TTC549 (cell line): ENCODE measurements around the gene MRPS9.

Experiments used
- FAIRE-seq: peaks from 2 replicates; lab custom pipeline; 2012; peaks lifted over from hg19 to GRCh38; lab: Jason Lieb, UNC

Gene MRPS9

GRCh38 chr2:105080461-105080860 lies 42.6 kb downstream of the MRPS9 start:
- FAIRE-seq = no peak

DNA sequence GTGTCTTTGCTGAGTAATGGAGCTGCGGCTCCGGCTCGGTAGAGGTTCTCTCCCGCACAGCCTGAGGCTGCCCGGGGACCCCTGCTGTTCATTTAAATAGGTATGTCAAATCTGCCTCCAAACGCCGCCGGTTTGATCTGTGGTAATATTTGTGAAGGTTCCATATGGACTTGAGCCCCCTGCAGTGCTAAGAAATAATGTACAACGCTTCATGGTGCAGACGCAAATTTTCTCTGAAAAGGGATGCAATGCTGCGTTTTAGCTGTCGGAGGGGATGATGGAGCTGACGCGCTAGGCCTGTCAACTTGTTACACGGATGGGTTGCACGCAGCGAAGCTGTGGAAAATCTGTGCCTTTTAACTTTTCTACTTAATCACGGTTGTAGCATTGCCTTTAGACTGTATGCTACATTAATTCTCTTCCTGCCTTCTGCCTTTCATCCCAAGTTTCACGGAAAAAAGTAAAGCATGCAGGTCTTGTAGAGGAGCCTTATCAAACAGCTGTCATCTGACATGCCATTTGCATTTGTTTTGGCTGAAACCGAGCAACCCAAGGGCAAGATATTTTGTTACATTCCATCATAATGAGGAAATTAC lies 43.2 kb downstream of the MRPS9 start:
- FAIRE-seq = no peak

DNA sequence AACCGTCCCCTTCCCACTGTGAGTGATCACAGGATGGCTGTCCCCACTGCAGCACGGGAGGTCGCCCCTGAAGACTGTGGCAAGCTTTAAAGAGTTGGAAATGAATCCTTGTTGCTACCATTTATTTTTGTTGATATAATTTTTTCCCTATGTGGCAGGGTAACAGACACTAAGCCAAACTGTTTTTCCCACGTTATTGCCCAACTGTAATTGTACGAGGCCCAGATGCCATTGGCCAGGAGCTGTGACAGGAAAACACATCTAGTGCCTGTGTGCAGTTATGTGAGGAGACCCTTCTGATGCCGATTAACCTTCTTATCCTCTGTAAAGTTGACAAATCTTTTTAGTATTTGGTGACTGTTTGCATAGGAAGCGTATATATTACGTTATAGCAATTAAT lies 44.2 kb downstream of the MRPS9 start:
- FAIRE-seq = no peak

DNA sequence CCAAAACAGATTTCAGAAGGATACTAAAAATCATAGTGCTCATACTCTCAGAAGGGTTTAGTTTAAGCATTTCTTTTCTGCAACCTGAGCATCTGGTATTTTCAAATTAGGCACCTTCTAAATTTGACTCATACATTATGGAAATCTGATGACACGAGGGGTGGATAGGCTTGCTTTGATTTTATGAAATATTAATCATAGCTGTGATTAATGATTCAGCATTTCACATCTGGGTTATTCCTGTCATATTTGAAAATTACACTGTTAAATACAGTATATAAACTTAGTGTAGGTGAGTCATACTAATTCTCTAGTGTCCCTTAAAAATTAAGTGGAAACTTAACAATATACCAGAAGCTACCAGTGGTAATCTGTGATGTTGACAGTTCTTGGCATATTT lies 47.7 kb downstream of the MRPS9 start:
- FAIRE-seq = no peak

GRCh38 chr2:105087273-105087672 lies 49.4 kb downstream of the MRPS9 start:
- FAIRE-seq = no peak

GRCh38 chr2:105090091-105090490 lies 52.2 kb downstream of the MRPS9 start:
- no peak for FAIRE-seq

DNA sequence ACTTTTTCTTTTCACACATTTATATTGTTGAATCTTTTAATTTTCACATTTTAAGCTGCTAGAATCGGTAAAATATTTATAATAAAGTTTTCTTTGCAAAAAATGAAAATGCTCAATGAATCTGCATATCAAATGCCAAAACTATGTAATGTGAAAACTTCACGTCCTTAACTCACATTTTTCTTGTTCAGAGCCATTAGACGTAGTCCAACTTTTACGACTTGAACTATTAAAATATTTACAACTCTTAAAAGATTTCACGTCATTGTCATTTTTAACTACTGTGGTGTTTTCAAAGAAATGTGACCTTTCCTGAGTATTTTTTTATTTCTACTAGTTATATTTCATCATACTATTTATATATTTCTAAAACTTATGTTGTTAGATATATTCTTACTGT lies 54.9 kb downstream of the MRPS9 start:
- peak; percentile 36 for FAIRE-seq

GRCh38 chr2:105099153-105099552 lies 61.3 kb downstream of the MRPS9 start:
- no peak for FAIRE-seq

DNA sequence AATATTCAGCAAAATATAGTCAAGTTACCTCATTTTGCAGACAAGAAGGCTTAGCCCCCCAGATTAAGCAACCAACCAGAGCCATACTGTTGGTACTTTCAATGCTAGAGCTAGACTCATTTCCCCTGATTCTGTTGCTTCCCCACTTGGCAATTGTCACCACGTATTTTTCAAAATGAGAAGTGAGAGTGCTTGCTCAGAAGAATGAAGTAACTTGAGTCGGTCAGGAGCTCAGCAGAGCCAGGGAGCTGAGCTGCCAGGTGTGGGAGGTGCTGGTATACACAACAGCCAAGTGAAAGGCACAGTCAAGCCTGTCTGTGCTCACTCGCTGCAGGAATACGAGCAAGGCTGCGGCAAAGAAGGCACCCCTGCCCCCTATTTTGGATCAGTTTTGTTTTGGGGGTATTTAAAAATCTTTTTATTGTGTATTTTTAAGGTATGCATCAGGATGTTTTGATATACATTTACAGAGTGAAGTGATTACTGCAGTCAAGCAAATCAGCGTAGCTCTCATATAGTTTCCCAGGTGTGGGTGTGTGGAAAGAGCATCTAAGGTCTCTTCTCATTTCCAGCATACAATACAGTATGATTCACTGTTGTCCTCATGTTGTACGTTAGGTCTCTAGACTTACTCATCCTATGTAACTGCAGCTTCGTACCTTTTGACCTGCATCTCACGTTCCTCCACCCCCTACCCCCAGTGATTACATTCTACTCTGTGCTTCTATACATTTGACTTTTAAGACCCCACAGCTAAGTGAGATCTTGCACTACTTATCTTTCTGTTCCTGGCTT lies 62.4 kb downstream of the MRPS9 start:
- no peak for FAIRE-seq

GRCh38 chr2:105102001-105102400 lies 64.1 kb downstream of the MRPS9 start:
- no peak for FAIRE-seq

- FAIRE-seq = no peak
These were observed 65.1 kb downstream of the MRPS9 start for GRCh38 chr2:105102963-105103421.

GRCh38 chr2:105103481-105103880 lies 65.6 kb downstream of the MRPS9 start:
- FAIRE-seq = no peak

GRCh38 chr2:105104208-105104731 lies 66.4 kb downstream of the MRPS9 start:
- FAIRE-seq = no peak

DNA sequence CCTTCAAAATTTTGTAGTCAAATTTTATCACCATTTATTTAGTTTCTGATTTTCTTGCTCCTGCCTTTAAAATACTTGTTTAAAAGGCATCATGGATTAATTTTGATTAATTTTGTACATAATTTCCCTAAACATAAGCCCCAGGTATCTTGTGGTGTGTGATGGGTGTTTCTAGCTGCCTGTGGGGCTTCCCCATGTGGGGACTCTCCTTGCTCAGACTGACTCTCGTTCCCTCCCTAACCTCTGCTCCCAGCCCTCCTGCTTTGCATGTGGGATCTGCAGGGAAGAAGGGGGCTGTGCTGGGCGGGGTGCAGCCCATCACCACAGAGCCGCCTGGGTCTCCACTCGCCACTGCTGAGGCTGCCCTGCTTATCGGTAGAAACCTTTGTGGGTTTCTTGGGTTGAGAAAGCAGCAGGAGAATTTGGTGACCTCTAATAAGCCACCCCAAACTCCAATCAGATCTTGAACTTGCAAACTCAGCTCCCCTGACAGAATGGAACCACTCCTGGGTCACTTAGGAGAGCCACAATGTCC lies 72.5 kb downstream of the MRPS9 start:
- FAIRE-seq = no peak

GRCh38 chr2:105111365-105112150 lies 73.7 kb downstream of the MRPS9 start:
- no peak for FAIRE-seq

- FAIRE-seq = no peak
These were observed 74.5 kb downstream of the MRPS9 start for GRCh38 chr2:105112345-105112744.

GRCh38 chr2:105113616-105114291 lies 75.9 kb downstream of the MRPS9 start:
- no peak for FAIRE-seq

DNA sequence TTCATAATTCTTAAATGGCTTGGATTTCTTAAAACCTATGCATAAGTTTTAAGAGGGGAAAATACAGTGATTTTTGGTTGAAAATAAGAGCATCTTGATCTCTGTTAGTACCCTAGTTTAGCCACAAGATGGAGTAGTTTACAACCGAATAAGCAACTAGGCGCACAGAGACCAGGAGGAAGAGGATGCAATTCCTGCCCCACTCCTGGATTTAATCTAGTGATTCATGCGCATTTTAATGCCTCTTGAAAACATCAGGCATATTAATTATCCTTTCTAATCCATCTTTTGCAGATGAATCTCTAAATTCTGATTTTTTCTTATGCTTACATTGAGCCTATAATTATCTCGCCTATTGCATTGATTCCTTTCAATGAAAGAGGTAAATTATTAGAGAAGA lies 76.7 kb downstream of the MRPS9 start:
- FAIRE-seq = peak; percentile 94

GRCh38 chr2:105116348-105116747 lies 78.5 kb downstream of the MRPS9 start:
- no peak for FAIRE-seq

- FAIRE-seq = no peak
These were observed 79.7 kb downstream of the MRPS9 start for GRCh38 chr2:105117565-105117964.

- no peak for FAIRE-seq
These were observed 81.1 kb downstream of the MRPS9 start for GRCh38 chr2:105118960-105119359.

DNA sequence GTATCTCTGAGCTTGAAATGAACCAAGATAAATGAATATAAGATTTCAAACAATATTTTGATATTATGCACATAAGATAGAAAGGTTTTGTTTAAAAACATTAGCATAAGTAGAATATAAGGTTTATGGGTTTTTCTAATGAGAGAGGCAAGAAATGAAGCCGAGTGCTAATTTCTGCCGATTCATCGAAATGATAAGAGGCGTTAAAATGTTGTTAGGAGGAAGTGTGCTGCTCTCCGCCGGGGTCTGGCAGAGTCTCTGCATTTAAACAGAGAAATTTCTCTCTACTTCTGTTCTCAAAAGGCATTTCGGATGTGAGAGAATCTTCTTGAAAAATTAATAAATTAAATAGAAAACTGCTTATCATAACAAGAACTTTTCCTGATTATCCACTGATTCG lies 83.6 kb downstream of the MRPS9 start:
- no peak for FAIRE-seq
